Measurements from ENCODE around the gene TCF20.

The TCF20 gene

GRCh38 chr22:42300259-42301076 lies 30.0 kb upstream of the TCF20 start:
- POLR2A ChIA-PET (ENCODE audit: low non-redundant PET) = no interaction called here
- DNase-seq (ENCODE audit: low spot score) = peak; percentile 69
- H3K27ac ChIP-seq = peak overlapping the region; percentile 55
- CTCF ChIA-PET = interaction anchor here (0.6 kb wide), 1 partner anchor 99 kb away, joined by 3 read pairs; no protein-coding TSS in a partner anchor
- TF ChIP-seq, protein P1, sequence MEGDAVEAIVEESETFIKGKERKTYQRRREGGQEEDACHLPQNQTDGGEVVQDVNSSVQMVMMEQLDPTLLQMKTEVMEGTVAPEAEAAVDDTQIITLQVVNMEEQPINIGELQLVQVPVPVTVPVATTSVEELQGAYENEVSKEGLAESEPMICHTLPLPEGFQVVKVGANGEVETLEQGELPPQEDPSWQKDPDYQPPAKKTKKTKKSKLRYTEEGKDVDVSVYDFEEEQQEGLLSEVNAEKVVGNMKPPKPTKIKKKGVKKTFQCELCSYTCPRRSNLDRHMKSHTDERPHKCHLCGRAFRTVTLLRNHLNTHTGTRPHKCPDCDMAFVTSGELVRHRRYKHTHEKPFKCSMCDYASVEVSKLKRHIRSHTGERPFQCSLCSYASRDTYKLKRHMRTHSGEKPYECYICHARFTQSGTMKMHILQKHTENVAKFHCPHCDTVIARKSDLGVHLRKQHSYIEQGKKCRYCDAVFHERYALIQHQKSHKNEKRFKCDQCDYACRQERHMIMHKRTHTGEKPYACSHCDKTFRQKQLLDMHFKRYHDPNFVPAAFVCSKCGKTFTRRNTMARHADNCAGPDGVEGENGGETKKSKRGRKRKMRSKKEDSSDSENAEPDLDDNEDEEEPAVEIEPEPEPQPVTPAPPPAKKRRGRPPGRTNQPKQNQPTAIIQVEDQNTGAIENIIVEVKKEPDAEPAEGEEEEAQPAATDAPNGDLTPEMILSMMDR (conservative IDR thresholded peaks at IDR 0.05; ENCODE audit: low read depth) = no peak

DNA sequence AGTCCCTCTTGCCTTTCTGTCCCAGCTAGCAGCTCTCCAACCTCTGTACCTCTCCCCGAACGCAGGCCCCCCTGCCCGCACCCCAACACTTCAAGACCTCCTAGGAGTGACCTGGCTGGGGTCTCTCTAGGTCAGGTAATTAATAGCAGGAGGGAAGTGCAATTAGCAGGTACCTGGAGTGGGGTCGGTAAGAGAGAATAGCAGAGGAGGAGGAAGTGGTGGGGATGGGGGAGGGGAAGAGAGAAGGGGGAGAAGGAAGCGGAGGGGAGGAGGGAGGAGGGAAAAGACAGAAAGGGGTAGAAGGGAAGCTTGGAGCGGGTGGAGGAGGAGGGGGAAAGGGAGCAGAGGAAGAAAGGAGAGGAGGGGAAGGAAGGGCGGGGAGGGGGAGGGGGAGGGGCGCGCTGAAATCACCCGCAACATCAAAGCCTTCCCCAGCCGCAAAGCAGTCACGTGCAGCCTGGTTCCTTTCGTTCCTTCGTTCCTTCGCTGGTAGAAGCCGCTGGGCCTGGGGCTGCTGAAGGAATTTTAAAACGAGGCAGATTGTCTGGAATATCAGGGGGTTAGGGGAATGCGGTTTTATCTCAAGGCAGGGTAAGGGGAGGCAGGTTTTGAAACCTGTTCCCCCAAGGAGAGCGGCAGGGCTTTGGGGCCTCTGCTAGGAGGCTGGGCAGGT lies 29.3 kb upstream of the TCF20 start:
- TF ChIP-seq, protein P1 (conservative IDR thresholded peaks at IDR 0.05; ENCODE audit: low read depth) = no peak
- DNase-seq (ENCODE audit: low spot score) = no peak
- ChIA-PET CTCF (no interaction called here), POLR2A (ENCODE audit: low non-redundant PET) (no interaction called here)
- H3K27ac ChIP-seq = peak overlapping the region; percentile 55

DNA sequence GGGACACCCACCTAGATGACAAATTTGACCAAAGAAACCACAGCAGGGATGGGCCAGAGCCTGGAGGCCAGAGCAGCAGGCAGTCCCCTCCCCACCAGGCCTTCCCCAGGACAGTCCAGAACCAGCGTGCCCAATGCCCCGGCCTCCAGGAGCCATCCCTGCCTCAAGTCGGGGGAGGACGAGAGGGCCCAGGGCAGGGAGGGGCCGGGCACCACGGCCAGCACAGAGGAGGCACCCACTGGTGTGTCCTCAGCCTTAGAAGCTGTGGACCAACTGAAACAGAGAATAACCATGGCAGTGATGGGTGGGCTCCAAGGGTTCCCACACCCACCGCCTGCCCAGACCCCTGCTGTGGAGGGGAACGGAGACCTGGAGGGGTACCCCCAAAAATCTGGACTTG lies 28.3 kb upstream of the TCF20 start:
- ChIA-PET POLR2A (ENCODE audit: low non-redundant PET) (no interaction called here), CTCF (no interaction called here)
- H3K27ac ChIP-seq = no peak overlapping the region
- DNase-seq (ENCODE audit: low spot score) = no peak
- TF ChIP-seq, protein P1 (conservative IDR thresholded peaks at IDR 0.05; ENCODE audit: low read depth) = no peak

DNA sequence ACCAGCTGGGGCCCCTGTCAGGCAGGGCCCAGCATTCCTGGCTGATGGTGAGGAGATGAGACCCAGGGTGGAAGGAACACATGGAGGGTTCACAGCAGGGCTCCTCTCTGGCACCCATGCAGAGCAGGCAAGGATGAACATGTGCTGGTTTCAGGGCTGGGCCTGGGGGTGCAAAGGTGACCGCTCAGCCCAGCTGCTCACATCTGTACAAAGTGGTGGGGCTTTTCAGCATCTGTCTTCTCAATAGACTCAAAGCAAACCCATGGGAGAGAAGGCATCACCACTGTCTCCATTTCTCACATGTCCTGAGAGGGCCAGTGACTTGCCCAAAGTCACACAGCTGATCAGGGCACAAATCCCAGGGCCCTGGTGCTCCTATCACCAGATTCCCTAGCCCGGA lies 27.3 kb upstream of the TCF20 start:
- H3K27ac ChIP-seq = no peak overlapping the region
- TF ChIP-seq, protein P1 (conservative IDR thresholded peaks at IDR 0.05; ENCODE audit: low read depth) = no peak
- no peak for DNase-seq (ENCODE audit: low spot score)
- ChIA-PET POLR2A (ENCODE audit: low non-redundant PET) (no interaction called here), CTCF (no interaction called here)

- TF ChIP-seq, protein P1 (conservative IDR thresholded peaks at IDR 0.05; ENCODE audit: low read depth) = no peak
- DNase-seq (ENCODE audit: low spot score) = no peak
- ChIA-PET CTCF (no interaction called here), POLR2A (ENCODE audit: low non-redundant PET) (no interaction called here)
- peak overlapping the region; percentile 13; the same call in 1 of the 2 replicates for H3K27ac ChIP-seq
Measured at GRCh38 chr22:42296883-42297282, 26.4 kb upstream of the TCF20 start.

GRCh38 chr22:42296381-42296853 lies 26.0 kb upstream of the TCF20 start:
- TF ChIP-seq, protein P1 (conservative IDR thresholded peaks at IDR 0.05; ENCODE audit: low read depth) = no peak
- DNase-seq (ENCODE audit: low spot score) = no peak
- POLR2A ChIA-PET (ENCODE audit: low non-redundant PET) = no interaction called here
- peak overlapping the region; percentile 13; the same call in 1 of the 2 replicates for H3K27ac ChIP-seq
- CTCF ChIA-PET = no interaction called here

Measured in RWPE1 (cell line).